Activated T-helper 1 cell treated with anti-CD3 and anti-CD28 coated beads, Interleukin-2, amount 50 U/mL, for 16 hours (primary cell): ENCODE measurements around the gene BABAM2.

Experiments
- DNase-seq, 2 donors: peaks; one replicate each; pipeline ENCODE4 v3.0.0-alpha.2; 2020; ENCODE audit warnings: low read depth in 1 of 2, low spot score in 1 of 2

The BABAM2 gene

DNA sequence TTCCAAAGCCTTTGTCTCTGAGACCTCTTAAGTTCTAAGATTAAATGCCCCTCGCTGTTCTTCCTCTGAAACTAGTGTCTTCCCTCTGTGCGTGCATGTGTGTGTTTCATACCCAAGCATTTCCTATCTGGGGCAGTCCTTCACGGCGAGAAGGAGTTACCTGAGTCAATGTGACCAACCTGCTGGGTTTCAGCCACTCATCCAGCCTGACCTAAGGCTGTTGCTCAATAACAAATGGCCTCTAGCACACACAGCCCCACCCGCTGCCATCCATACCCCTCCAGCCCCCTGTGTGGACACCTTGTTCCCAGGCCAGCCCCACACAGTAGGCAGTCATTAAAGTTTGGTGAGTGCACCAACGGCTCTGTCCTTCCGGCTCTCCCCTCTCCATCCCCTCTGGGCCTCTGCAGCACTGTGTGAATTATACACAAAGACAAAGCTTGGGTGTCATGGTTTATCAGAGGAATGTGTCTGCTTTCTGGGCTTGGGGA lies 448.3 kb downstream of the BABAM2 start:
- DNase-seq: no peak

DNA sequence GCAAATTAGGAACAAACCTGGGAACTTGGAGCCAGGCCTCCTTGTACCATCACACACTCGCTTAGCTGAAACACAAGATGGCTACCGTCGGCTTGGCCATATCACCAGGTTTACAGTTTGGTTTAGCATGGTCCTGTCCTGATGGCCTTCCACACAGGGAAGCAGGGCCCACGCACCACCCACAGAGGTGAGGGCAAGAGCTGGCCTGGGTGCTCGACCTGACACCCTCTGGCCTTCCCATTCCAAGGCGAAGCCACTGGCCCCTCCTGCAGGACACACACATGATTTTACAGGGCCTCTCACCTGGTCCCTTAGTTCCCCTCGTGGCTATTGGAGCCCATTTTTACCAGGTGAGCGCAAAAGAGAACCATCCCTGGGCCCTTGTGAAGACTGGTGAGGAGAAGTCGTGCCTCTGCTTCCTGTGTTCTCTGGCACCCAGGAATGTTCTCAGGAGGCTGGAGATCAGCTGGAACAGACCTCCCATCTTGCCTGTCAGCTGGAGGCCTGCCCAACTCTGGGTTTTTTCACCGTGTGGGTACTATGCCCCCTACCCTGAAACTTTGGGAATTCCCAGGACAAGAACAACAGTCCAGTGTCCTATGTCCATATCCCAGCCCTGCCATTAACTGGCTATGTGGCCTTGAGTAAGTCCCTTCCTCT lies 449.1 kb downstream of the BABAM2 start:
- no peak for DNase-seq

- no peak for DNase-seq
Observed at GRCh38 chr2:28340312-28341202, 450.0 kb downstream of the BABAM2 start.

DNA sequence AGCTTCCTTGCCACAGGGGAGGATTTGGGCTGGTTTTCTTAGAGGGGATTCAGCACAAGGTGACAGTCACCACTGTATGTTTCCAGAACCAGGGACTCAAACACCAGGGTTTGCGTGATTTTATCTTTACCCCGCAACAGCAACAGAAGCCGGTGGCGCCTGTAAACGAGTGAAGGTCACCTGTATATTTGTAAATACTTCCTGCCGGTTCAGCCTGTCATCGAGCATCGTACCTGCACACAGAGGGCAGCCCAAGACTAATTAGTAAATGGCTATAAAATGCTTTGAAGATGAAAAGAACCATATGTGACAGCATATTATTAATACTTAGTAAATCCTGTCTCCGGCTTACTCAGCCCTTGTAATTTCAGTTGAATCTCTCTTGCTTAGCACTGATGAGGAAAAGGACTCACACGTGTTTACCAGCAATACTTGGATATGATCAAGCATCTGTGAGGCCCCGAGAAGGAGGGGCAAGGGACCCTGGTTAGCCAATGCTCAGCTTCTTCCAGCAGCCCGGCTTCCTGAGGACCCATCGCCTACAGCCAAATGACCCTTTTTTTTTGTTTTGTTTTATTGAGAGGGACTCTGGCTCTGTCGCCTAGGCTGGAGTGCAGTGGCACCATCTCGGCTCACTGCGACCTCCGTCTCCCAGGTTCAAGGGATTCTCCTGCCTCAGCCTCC lies 450.8 kb downstream of the BABAM2 start:
- DNase-seq: no peak

- no peak for DNase-seq
Observed at GRCh38 chr2:28342081-28342967, 451.8 kb downstream of the BABAM2 start.

- DNase-seq: no peak
Observed at GRCh38 chr2:28343184-28343942, 452.8 kb downstream of the BABAM2 start.

DNA sequence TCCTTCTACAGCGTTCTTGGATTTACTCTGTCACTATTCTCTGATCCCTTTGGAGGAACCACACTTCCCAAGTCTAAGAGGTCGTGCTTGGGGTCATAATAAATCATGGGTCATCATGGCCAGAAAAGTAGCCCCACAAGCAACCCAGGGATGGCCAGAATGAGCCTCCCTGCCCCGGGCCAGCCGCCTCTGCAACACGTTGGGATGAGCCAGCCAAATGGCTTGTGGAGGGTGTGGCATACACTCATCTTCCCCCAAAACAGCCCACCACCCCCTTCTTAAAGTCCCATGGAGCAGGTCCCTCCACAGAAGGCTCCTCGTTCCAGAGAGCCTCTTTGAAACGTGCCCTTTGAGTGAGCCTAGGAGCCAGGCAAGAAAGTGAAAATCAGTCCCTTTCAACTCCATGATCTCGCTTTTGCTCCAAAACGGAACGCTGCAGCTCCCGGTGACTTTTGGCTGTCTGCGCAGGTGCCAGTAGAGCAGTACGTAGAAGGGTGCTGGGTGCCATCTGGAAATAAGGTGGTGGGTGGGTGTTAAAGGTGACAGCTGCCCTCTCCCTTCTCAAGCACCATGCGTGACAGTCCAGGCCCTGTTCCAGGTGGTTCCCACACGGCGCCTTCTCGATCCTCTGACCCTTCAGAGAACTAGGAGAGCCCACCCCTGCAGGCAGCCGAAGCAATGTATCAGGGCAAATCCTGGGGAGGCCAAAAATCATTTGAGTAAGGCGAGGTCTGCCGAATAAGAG lies 453.6 kb downstream of the BABAM2 start:
- no peak for DNase-seq

GRCh38 chr2:28344756-28345373 lies 454.3 kb downstream of the BABAM2 start:
- no peak for DNase-seq

DNA sequence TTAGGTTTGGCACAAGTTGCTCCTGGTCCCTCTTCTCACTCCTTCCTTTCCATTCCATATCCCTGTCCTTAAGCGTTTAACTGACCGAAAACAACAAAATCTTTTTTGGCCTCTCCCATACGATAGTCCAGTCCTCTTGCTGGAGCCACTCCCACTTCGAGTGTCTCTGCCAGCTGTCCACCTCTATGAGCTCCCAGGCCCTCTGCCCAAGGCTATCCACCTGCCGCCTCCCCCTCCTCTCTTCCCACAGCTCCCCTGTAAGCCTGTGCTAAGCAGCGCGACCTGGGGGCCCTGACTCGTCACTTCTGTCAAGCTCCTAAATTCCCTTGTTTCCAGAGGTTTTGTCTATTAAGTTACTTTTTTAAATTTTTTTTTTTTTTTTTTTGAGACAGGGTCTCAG lies 455.1 kb downstream of the BABAM2 start:
- no peak for DNase-seq

DNA sequence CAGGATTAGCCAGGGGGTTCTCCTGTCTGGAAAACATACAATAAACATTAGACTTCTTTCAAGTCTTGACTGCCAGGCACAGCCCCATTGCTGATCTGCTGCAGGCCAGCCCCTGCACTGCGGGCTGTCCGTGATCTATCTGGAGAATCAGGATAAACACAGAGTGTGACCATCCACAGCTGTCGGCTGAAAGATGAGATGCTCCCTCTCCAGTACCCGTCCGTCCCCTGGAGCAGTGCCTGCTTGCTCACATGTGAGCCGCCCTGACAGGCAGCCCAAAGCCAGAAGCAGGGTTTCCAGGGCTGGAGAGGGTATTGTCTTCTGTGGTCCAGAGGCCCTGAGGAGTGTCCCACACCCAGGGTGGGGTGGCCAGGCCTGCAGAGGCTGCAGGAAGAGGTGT lies 456.1 kb downstream of the BABAM2 start:
- DNase-seq: no peak

DNA sequence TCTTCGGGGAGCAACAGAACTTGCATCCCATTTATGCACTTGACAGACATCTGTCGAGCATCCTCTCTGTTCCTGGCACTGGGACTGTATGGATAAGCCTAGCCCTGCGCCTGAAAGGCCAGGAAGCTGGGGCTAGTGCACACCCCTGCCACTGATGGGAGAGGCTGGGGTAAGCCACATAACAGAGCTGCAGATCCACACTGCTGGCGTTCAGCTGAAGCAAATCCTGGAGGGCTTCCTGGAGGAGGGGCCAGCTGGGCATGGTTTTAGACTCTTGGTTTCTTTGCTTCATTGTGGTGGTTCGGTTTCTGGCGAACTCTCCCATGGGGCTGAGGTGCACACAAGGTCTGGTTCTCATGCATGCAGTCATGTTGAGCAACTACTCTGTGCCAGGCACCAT lies 456.7 kb downstream of the BABAM2 start:
- no peak for DNase-seq

GRCh38 chr2:28347596-28347995 lies 457.1 kb downstream of the BABAM2 start:
- no peak for DNase-seq

- peak; percentile 17 for DNase-seq
Observed at GRCh38 chr2:28348149-28348567, 457.6 kb downstream of the BABAM2 start.

DNA sequence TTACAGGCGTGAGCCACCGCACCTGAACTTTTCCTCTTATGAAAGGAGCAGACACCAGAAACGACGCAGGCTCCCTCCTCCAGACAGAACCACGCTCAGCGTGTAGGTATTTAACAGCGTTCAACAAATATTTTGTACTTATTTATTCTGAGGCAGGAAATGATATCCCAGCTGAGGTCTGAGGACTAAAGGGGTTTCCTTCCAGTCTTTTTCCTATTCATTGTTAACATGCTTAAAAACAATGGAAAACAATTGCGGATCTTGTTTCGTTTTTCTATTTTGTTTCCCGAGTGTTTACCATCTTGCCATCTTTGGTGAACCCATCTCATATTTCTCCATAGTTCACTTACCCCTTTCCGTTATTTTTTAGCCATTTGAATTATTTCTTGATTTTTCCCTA lies 458.4 kb downstream of the BABAM2 start:
- no peak for DNase-seq

DNA sequence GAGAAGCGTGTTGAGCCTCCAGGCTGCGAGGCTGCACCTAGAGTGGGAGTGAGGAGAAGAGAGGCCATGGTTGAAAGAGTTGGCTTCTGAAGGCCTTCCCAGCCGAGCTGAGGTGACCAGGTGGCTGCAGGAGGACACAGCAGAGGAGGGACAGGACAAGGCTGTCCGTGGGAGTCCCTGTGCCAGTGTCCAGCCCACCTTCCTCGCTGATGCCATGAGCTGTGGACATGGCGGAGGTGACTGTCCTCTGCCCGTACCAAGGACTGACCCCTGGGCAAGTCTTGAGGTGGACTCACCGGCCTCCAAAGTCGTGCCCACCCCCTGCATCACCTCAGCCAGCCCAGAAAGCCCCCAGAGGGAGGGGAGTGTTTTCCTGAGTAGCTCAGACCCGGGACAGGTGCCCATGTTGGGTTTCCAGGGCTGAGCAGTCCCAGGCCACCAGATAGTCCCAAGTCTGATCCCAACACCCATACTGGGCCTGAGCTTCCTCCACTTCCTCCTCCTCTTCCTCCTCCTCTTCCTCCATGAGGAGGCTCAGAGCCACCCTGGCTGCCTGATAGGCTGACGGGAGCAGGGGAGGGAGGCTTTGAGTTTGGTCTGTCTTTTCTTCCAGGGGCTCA lies 459.1 kb downstream of the BABAM2 start:
- DNase-seq: no peak

- DNase-seq: no peak
Observed at GRCh38 chr2:28350196-28350595, 459.7 kb downstream of the BABAM2 start.

DNA sequence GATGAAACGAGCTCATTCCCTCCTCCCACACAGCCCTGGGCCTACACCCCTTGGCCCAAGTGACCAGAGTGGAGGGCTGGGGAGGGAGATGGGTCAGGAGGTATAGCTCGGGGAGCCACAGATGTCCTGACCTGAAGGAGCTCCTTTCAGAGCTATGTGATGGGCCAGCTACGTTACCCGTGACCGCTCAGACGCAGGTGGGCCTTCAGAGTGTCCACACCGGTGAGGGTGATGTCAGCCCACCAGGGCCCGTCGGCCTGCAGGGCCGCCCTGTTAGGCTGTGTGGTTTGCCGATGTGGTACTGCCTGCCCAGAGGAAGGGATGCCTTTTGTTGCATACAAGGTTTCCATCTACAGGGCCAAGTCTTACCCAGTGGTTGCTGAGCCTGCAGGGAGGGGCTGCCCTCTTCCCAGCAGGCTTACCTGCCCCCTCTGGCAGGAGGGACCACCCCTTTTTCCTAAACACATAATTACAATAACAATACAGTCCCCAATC lies 460.3 kb downstream of the BABAM2 start:
- DNase-seq: no peak

- DNase-seq: no peak
Observed at GRCh38 chr2:28351621-28352020, 461.1 kb downstream of the BABAM2 start.
